OCI-LY3 (cell line): Measurements from ENCODE around the gene KATNIP.

ENCODE experiments used
- H2AFZ ChIP-seq: fragments of 200-600, 300-600 bp; shearing (Covaris generic); 2 replicates; pipeline ENCODE4 v1.6.0; 2014; ENCODE audit warnings: antibody characterized with exemption, low read depth, low read length
- H3K27ac ChIP-seq: fragments of 200-600, 300-600 bp; sonication (generic); 2 replicates; pipeline ENCODE4 v1.5.1; 2014; ENCODE audit warnings: mild to moderate bottlenecking, low read length, moderate library complexity, mixed read lengths
- H3K27me3 ChIP-seq: fragments of 200-600, 300-600 bp; sonication (generic); 2 replicates; pipeline ENCODE4 v1.6.1; 2014; ENCODE audit warnings: low read depth, low read length, mixed read lengths
- H3K36me3 ChIP-seq: fragments of 200-600, 300-600 bp; sonication (generic); replicated peaks from 2 replicates; pipeline ENCODE3; 2014; ENCODE audit warnings: low read depth, low read length, mixed read lengths
- H3K4me1 ChIP-seq: fragments of 300-600, 200-600 bp; sonication (generic); 2 replicates; pipeline ENCODE4 v1.6.1; 2014; ENCODE audit warnings: low read length, mixed read lengths
- H3K4me2 ChIP-seq: fragments of 200-600, 300-600 bp; sonication (generic); 2 replicates; pipeline ENCODE4 v1.6.1; 2014; ENCODE audit warnings: low read length, mixed read lengths
- H3K4me3 ChIP-seq: fragments of 300-600, 200-600 bp; sonication (generic); 2 replicates; pipeline ENCODE4 v1.5.1; 2014; ENCODE audit warnings: antibody characterized with exemption, mild to moderate bottlenecking, low read length, moderate library complexity
- H3K79me2 ChIP-seq: fragments of 300-600, 200-600 bp; shearing (Covaris generic); 2 replicates; pipeline ENCODE4 v1.6.1; 2014; ENCODE audit warnings: mild to moderate bottlenecking, low read length, mixed read lengths
- H3K9ac ChIP-seq: fragments of 300-600, 200-600 bp; shearing (Covaris generic); 2 replicates; pipeline ENCODE4 v1.6.0; 2014; ENCODE audit warnings: mild to moderate bottlenecking, low read length, moderate library complexity
- H3K9me3 ChIP-seq: fragments of 200-600, 300-600 bp; shearing (Covaris generic); 2 replicates; pipeline ENCODE4 v1.6.1; 2014; ENCODE audit warnings: low read length, mixed read lengths; ENCODE audit not compliant: insufficient read depth
- H4K20me1 ChIP-seq: fragments of 200-600, 300-600 bp; sonication (generic); 2 replicates; pipeline ENCODE4 v1.6.1; 2016; ENCODE audit warnings: low read length, mixed read lengths; ENCODE audit not compliant: insufficient read depth
- EZH2phosphoT487 ChIP-seq: fragments of 200-600 bp; shearing (Covaris generic); IDR thresholded peaks from 2 replicates; pipeline ENCODE4 v1.6.1; 2018; ENCODE audit warnings: antibody characterized with exemption, mixed run types, low read depth
- TF ChIP-seq, protein P1 (sequence below): fragments of 200-600, 300-600 bp; sonication (generic); IDR thresholded peaks from 2 replicates; pipeline ENCODE4 v1.5.1; 2014; ENCODE audit warnings: antibody characterized with exemption, low read length, low read depth

The KATNIP gene

DNA sequence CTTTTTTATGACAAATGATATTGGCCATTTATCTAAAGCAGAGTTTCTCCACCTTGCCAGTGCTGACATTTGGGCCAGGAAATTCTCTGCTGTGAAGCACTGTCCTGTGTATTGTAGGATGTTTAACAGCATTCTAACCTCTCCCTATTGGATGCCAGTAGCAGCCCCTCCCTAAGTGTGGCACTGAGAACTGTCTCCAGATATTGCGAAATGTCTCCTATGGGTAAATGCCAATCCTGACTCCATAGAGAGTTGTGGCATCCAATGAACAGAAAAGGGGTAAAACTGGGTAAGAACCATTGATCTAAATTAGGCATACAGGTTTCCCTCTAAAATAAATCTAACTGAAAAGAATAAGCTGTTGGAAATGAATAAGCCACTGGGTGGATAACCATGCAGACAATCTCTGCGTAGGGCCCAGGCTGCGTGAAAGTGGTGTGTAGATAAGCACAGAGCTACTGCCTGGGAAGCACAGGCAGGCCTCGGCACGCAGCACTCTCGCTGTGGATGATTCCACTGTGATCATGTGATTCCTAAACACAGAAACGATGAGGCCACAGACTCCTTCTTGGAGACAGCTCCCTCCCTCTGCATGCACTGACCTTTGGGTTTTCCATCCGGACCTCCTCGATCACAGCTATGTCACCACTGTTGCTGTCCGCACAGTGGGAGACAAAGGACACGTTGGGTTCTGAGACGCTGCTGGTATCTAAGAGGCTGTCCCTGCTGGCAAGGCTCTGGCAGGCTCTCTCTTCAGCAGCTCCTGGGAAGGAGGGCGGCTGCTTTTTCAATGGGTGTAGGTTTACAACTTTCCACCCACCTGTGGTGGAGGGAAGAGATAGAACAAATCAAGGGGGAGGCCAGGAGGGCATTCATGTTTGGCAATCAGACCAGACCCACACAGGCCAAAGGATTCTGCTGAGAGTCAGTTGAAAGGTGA is 44.4 kb upstream of the KATNIP start:
- Histone ChIP-seq H3K9me3 (no peaks in the 10 kb centered on the region), H3K9ac (no peak overlapping the region), H3K36me3 (peaks cover 51% of the 10 kb centered on the region), H3K4me3 (no peak overlapping the region), H3K27me3 (no peaks in the 10 kb centered on the region), H4K20me1 (no peaks in the 10 kb centered on the region), H3K79me2 (no peaks in the 10 kb centered on the region), H3K27ac (no peak overlapping the region), H3K4me1 (no peaks in the 10 kb centered on the region), H2AFZ (no peak overlapping the region), H3K4me2 (no peak overlapping the region)
- TF ChIP-seq, protein P1, sequence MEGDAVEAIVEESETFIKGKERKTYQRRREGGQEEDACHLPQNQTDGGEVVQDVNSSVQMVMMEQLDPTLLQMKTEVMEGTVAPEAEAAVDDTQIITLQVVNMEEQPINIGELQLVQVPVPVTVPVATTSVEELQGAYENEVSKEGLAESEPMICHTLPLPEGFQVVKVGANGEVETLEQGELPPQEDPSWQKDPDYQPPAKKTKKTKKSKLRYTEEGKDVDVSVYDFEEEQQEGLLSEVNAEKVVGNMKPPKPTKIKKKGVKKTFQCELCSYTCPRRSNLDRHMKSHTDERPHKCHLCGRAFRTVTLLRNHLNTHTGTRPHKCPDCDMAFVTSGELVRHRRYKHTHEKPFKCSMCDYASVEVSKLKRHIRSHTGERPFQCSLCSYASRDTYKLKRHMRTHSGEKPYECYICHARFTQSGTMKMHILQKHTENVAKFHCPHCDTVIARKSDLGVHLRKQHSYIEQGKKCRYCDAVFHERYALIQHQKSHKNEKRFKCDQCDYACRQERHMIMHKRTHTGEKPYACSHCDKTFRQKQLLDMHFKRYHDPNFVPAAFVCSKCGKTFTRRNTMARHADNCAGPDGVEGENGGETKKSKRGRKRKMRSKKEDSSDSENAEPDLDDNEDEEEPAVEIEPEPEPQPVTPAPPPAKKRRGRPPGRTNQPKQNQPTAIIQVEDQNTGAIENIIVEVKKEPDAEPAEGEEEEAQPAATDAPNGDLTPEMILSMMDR: no peak

DNA sequence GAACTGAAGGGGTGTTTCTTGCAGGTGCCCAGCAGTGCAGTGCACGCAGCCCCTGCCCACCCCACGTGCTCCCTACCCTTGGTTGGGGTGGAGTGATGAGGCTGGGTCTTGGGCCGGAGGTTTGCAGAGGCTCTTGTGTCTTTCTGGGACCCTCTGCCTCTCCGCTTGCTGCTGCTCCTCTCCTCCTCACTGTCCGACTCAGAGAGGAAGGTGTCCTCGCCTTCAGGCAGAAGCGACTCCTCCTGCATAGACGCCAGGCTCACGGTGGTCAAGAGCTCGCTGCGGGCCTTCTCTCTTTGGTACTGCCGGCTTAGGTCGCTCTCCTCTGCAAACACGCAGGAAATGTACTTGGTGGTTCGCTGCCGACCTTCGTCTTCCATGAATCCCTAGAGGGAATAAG is 43.2 kb upstream of the KATNIP start:
- Histone ChIP-seq H3K79me2 (no peaks in the 10 kb centered on the region), H3K27ac (no peak overlapping the region), H3K36me3 (peaks cover 46% of the 10 kb centered on the region), H2AFZ (no peak overlapping the region), H3K27me3 (no peaks in the 10 kb centered on the region), H3K4me3 (no peak overlapping the region), H4K20me1 (no peaks in the 10 kb centered on the region), H3K9ac (no peak overlapping the region), H3K4me1 (no peaks in the 10 kb centered on the region), H3K9me3 (no peaks in the 10 kb centered on the region), H3K4me2 (no peak overlapping the region)
- TF ChIP-seq, protein P1: no peak
- no peak for TF ChIP-seq EZH2phosphoT487

- TF ChIP-seq, protein P1: no peak
- TF ChIP-seq EZH2phosphoT487: no peak
- H3K9me3 ChIP-seq: no peaks in the 10 kb centered on the region
- no peaks in the 10 kb centered on the region for H3K4me1 ChIP-seq
- no peak overlapping the region for H3K4me2 ChIP-seq
- H3K9ac ChIP-seq: no peak overlapping the region
- H2AFZ ChIP-seq: no peak overlapping the region
- no peak overlapping the region for H3K4me3 ChIP-seq
- no peak overlapping the region for H3K27ac ChIP-seq
- H3K36me3 ChIP-seq: peaks cover 41% of the 10 kb centered on the region
- no peaks in the 10 kb centered on the region; the same call in 1 of the 2 replicates for H4K20me1 ChIP-seq
- H3K27me3 ChIP-seq: no peaks in the 10 kb centered on the region
- no peaks in the 10 kb centered on the region for H3K79me2 ChIP-seq
Observed at GRCh38 chr16:27508476-27508875, 41.5 kb upstream of the KATNIP start.

- no peaks in the 10 kb centered on the region for H3K9me3 ChIP-seq
- no peaks in the 10 kb centered on the region for H3K27me3 ChIP-seq
- peaks cover 27% of the 10 kb centered on the region for H3K36me3 ChIP-seq
- H3K27ac ChIP-seq: no peak overlapping the region
- H3K9ac ChIP-seq: no peak overlapping the region
- H3K79me2 ChIP-seq: no peaks in the 10 kb centered on the region
- H3K4me1 ChIP-seq: no peaks in the 10 kb centered on the region
- no peak overlapping the region for H3K4me2 ChIP-seq
- H4K20me1 ChIP-seq: no peaks in the 10 kb centered on the region; the same call in 1 of the 2 replicates
- H3K4me3 ChIP-seq: no peak overlapping the region
- TF ChIP-seq, protein P1: no peak
- no peak for TF ChIP-seq EZH2phosphoT487
- no peak overlapping the region for H2AFZ ChIP-seq
Observed at GRCh38 chr16:27511657-27512448, 38.1 kb upstream of the KATNIP start.
